Activated T-cell treated with anti-CD3 and anti-CD28 coated beads, Interleukin-2, amount 50 U/mL, for 48 hours (primary cell): ENCODE measurements around the gene BCL3.

ENCODE experiments used
- DNase-seq, 2 experiments: peaks; one replicate each; pipeline ENCODE4 v3.0.0-alpha.2; 2020

BCL3 gene

GRCh38 chr19:44795398-44795987 lies 47.0 kb downstream of the BCL3 start:
- no peak for DNase-seq

GRCh38 chr19:44796701-44797115 lies 48.2 kb downstream of the BCL3 start:
- no peak for DNase-seq

GRCh38 chr19:44799627-44800346 lies 51.3 kb downstream of the BCL3 start:
- no peak for DNase-seq

GRCh38 chr19:44800461-44800860 lies 52.0 kb downstream of the BCL3 start:
- peak; percentile 89 to 90 for DNase-seq

GRCh38 chr19:44803442-44804428 lies 55.2 kb downstream of the BCL3 start:
- no peak for DNase-seq

GRCh38 chr19:44806291-44806690 lies 57.8 kb downstream of the BCL3 start:
- no peak for DNase-seq

GRCh38 chr19:44807162-44807561 lies 58.7 kb downstream of the BCL3 start:
- DNase-seq: no peak

- no peak for DNase-seq
Observed at GRCh38 chr19:44807652-44808462, 59.3 kb downstream of the BCL3 start.

GRCh38 chr19:44808463-44809371 lies 60.2 kb downstream of the BCL3 start, which contains the start of gene BCAM:
Gene BCAM (plus strand): TSS chr19:44809103. CDS start chr19:44809125, 22 bp downstream.
- no peak for DNase-seq
